WTC11 (cell line): Measurements from ENCODE around the gene MON2. TPM values are rescaled to one million over a fixed set of nuclear protein-coding genes. Genes with fewer than 3 reads are reported as not detected.
A peak's percentile ranks its signal among the peaks of the same experiment; 100 is the strongest.

Source experiments
- ATAC-seq: fragments of 200-7000 bp; cut with Tn5 transposase; 2 replicates; pipeline ENCODE4 v1.10.0; 2021; ENCODE audit warnings: mild to moderate bottlenecking, moderate library complexity
- CTCF ChIA-PET: fragments of 300-600 bp; sonication (Branson Sonifier 250); formaldehyde crosslinking; loops from one replicate; lab custom pipeline; 2021; ENCODE audit warnings: antibody characterized with exemption; lab: Charles Lee
- POLR2A ChIA-PET: fragments of 350-600 bp; sonication (Branson Sonifier 250); formaldehyde crosslinking; loops from one replicate; lab custom pipeline; 2021; ENCODE audit warnings: antibody characterized with exemption; lab: Charles Lee
- DNase-seq: peaks from one replicate; pipeline ENCODE4 v3.0.0; 2021; ENCODE audit warnings: low spot score
- H3K27ac Mint-ChIP-seq: 2 replicates; pipeline ENCODE4 v1.8.0; 2021; ENCODE audit warnings: mixed read lengths
- H3K27me3 Mint-ChIP-seq: 2 replicates; pipeline ENCODE4 v1.8.0; 2021; ENCODE audit warnings: low read depth, mild to moderate bottlenecking, moderate library complexity, mixed read lengths
- H3K36me3 Mint-ChIP-seq: 2 replicates; pipeline ENCODE4 v1.8.0; 2021; ENCODE audit warnings: mixed read lengths
- H3K4me1 Mint-ChIP-seq: 2 replicates; pipeline ENCODE4 v1.8.0; 2022; ENCODE audit warnings: mixed read lengths
- H3K4me3 Mint-ChIP-seq: 2 replicates; pipeline ENCODE4 v1.8.0; 2021; ENCODE audit warnings: mild to moderate bottlenecking, moderate library complexity, mixed read lengths
- H3K9me3 Mint-ChIP-seq: 2 replicates; pipeline ENCODE4 v1.8.0; 2021; ENCODE audit warnings: mixed read lengths
- ETV6 ChIP-seq: sonication (generic); formaldehyde crosslinking; IDR thresholded peaks from 2 replicates; pipeline ENCODE4 v1.8.1; 2022; ENCODE audit warnings: mild to moderate bottlenecking, missing genetic modification reagents
- FOXP1 ChIP-seq: sonication (generic); formaldehyde crosslinking; IDR thresholded peaks from 2 replicates; pipeline ENCODE4 v1.8.0; 2022; ENCODE audit warnings: missing genetic modification reagents, mild to moderate bottlenecking, moderate library complexity, borderline replicate concordance
- NR1H2 ChIP-seq: sonication (generic); formaldehyde crosslinking; IDR thresholded peaks from 2 replicates; pipeline ENCODE4 v1.9.0; 2021; ENCODE audit warnings: mild to moderate bottlenecking, moderate library complexity, missing genetic modification reagents
- RELA ChIP-seq: sonication (generic); formaldehyde crosslinking; IDR thresholded peaks from 2 replicates; pipeline ENCODE4 v1.8.1; 2022; ENCODE audit warnings: missing genetic modification reagents, mild to moderate bottlenecking, borderline replicate concordance
- RORB ChIP-seq: fragments of 250-450 bp; sonication (Bioruptor Pico); IDR thresholded peaks from 2 replicates; pipeline ENCODE4 v1.9.0; 2021; ENCODE audit warnings: mild to moderate bottlenecking
- TEAD4 ChIP-seq: sonication (generic); formaldehyde crosslinking; IDR thresholded peaks from 2 replicates; pipeline ENCODE4 v1.8.0; 2022; ENCODE audit warnings: mild to moderate bottlenecking, missing genetic modification reagents
- ZBTB21 ChIP-seq: sonication (generic); formaldehyde crosslinking; IDR thresholded peaks from 2 replicates; pipeline ENCODE4 v1.8.1; 2023; ENCODE audit warnings: mild to moderate bottlenecking, missing genetic modification reagents, borderline replicate concordance
- ZNF317 ChIP-seq: sonication (generic); formaldehyde crosslinking; IDR thresholded peaks from 2 replicates; pipeline ENCODE4 v1.8.1; 2023; ENCODE audit warnings: low read depth, mild to moderate bottlenecking, moderate library complexity, missing genetic modification reagents, borderline replicate concordance
- ZNF416 ChIP-seq: fragments of 250-450 bp; sonication (Bioruptor Pico); IDR thresholded peaks from 2 replicates; pipeline ENCODE4 v1.9.0; 2021; ENCODE audit warnings: mild to moderate bottlenecking, inconsistent platforms
- total RNA-seq: library from RNA; stranded (reverse); gene quantifications from 3 replicates; pipeline ENCODE4 v1.2.3, GENCODE V29; 2021
- TF ChIP-seq, protein P1 (sequence below): sonication (generic); formaldehyde crosslinking; IDR thresholded peaks from 2 replicates; pipeline ENCODE4 v1.8.1; 2022; ENCODE audit warnings: mild to moderate bottlenecking, moderate library complexity, missing genetic modification reagents
- TF ChIP-seq, protein P2 (sequence below): sonication (generic); formaldehyde crosslinking; IDR thresholded peaks from 2 replicates; pipeline ENCODE4 v1.8.1; 2023; ENCODE audit warnings: mild to moderate bottlenecking, moderate library complexity, missing genetic modification reagents
- TF ChIP-seq, protein P3 (sequence below): sonication (generic); formaldehyde crosslinking; IDR thresholded peaks from 2 replicates; pipeline ENCODE4 v1.8.1; 2023; ENCODE audit warnings: mild to moderate bottlenecking, missing genetic modification reagents
- TF ChIP-seq, protein P4 (sequence below): sonication (generic); formaldehyde crosslinking; IDR thresholded peaks from 2 replicates; pipeline ENCODE4 v1.8.1; 2023; ENCODE audit warnings: mild to moderate bottlenecking, missing genetic modification reagents, borderline replicate concordance
- TF ChIP-seq, protein P5 (sequence below): fragments of 250-450 bp; sonication (Bioruptor Pico); IDR thresholded peaks from 2 replicates; pipeline ENCODE4 v1.8.0; 2021; ENCODE audit warnings: mild to moderate bottlenecking
- TF ChIP-seq, protein P6 (sequence below): sonication (generic); formaldehyde crosslinking; IDR thresholded peaks from 2 replicates; pipeline ENCODE4 v1.8.0; 2022; ENCODE audit warnings: missing genetic modification reagents
- TF ChIP-seq, protein P7 (sequence below): sonication (generic); formaldehyde crosslinking; IDR thresholded peaks from 2 replicates; pipeline ENCODE4 v1.8.0; 2022; ENCODE audit warnings: mild to moderate bottlenecking, missing genetic modification reagents
- TF ChIP-seq, protein P8 (sequence below): sonication (generic); formaldehyde crosslinking; conservative IDR thresholded peaks from 2 replicates; pipeline ENCODE4 v1.8.1; 2022; ENCODE audit warnings: mild to moderate bottlenecking, missing genetic modification reagents

MON2 gene
- total RNA-seq, 1 experiment from 2014 or later = 25.8 TPM

DNA sequence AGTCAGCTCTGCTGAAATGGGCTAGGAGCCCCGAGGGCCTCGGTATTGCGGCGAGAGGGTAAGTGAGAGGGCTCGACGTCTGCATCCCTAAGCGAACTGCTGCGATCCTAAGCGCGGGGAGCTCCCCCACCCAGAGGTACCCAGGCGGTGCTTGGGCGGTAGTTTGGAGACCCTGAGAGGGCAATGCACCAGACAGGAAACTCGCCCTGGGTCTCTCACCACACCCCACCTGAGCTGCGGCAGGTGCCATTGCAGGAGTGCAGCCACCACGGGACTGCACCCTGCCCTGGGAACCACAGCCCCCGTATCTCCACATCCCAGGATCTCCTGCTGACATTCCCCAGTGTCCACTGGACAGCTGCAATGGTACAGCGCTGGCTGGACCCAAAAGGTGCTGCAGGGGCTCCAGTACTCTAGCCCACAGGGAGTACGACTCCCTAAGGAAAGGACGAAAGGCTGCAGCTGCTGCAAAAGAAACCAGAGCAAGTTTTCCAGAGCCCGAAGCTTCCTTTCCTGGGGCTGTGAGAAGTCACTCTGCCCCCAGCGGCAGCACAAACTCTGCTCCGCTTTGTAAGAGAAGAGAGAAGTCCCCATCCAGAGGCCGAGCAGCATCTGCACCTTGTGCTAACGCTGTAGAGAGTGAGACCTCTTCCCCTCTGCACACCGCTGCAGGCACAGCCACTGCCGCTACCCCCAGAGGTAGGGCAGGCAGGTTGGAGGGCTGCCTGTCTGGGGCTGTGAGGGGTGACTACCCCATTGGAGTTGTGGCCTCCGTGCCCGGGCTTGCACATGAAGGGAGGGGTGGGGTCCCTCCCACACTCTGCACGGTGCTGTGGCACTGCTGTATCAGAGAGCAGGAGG is 31.1 kb upstream of the MON2 start:
- Mint-ChIP-seq H3K27me3 (peaks cover 62% of the 10 kb centered on the region), H3K4me3 (peak overlapping the region; percentile 86), H3K9me3 (peaks cover 3% of the 10 kb centered on the region), H3K4me1 (peaks cover 16% of the 10 kb centered on the region), H3K36me3 (no peaks in the 10 kb centered on the region), H3K27ac (no peak overlapping the region)
- ChIA-PET POLR2A (interaction anchor here (0.5 kb wide), 1 partner anchor 428 kb away, joined by 3 read pairs; no protein-coding TSS in a partner anchor), CTCF (interaction anchor here (0.6 to 3.3 kb wide), 37 partner anchors 9 to 840 kb away, joined by 3 to 28 read pairs (median 4); partner anchors contain the start of genes AVPR1A and MON2)
- ATAC-seq (peak; percentile 94), DNase-seq (peak; percentile 70)
- TF ChIP-seq, protein P1, sequence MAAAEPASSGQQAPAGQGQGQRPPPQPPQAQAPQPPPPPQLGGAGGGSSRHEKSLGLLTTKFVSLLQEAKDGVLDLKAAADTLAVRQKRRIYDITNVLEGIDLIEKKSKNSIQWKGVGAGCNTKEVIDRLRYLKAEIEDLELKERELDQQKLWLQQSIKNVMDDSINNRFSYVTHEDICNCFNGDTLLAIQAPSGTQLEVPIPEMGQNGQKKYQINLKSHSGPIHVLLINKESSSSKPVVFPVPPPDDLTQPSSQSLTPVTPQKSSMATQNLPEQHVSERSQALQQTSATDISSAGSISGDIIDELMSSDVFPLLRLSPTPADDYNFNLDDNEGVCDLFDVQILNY (CRISPR knock-in tag) = no peak
- TF ChIP-seq TEAD4 (CRISPR knock-in tag) (no peak), ZBTB21 (CRISPR knock-in tag) (0 out of 2 replicates have a peak, but pooled peaks have one; percentile 57), FOXP1 (peak; percentile 19; the same call in 1 of the 2 replicates), ETV6 (0 out of 2 replicates have a peak, but pooled peaks have one; percentile 44), ZNF317 (CRISPR knock-in tag) (no peak)
- TF ChIP-seq, protein P2, sequence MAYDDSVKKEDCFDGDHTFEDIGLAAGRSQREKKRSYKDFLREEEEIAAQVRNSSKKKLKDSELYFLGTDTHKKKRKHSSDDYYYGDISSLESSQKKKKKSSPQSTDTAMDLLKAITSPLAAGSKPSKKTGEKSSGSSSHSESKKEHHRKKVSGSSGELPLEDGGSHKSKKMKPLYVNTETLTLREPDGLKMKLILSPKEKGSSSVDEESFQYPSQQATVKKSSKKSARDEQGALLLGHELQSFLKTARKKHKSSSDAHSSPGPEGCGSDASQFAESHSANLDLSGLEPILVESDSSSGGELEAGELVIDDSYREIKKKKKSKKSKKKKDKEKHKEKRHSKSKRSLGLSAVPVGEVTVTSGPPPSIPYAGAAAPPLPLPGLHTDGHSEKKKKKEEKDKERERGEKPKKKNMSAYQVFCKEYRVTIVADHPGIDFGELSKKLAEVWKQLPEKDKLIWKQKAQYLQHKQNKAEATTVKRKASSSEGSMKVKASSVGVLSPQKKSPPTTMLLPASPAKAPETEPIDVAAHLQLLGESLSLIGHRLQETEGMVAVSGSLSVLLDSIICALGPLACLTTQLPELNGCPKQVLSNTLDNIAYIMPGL (CRISPR knock-in tag) = peak; percentile 71; the same call in 1 of the 2 replicates

DNA sequence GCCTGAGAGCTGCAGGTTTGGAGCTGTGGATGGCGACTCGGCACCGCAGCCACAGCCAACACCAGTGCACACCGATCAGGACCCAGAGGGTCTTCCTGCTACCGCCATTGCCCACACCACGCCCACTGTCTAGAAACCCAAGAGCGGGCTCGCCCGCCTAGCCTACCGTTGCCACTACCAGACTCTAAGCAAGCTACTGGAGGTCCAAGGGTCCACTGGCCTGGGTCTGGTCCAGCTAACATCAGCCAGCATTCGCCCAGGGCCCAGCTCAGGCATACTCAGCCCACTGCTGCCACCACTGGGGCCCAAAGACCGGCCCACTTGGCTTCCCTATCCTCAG is 30.5 kb upstream of the MON2 start:
- H3K27me3 Mint-ChIP-seq = peaks cover 56% of the 10 kb centered on the region
- CTCF ChIA-PET = interaction anchor here (0.9 to 3.3 kb wide), 17 partner anchors 11 to 715 kb away, joined by 3 to 28 read pairs (median 6); partner anchors contain the start of genes AVPR1A and MON2
- no peak overlapping the region for H3K27ac Mint-ChIP-seq
- H3K4me3 Mint-ChIP-seq = peak overlapping the region; percentile 86
- no peak for DNase-seq
- peaks cover 16% of the 10 kb centered on the region for H3K4me1 Mint-ChIP-seq
- no peaks in the 10 kb centered on the region for H3K36me3 Mint-ChIP-seq
- ATAC-seq = no peak
- POLR2A ChIA-PET = interaction anchor here (0.5 kb wide), 1 partner anchor 427 kb away, joined by 3 read pairs; no protein-coding TSS in a partner anchor
- peaks cover 9% of the 10 kb centered on the region for H3K9me3 Mint-ChIP-seq
- TF ChIP-seq, protein P3, sequence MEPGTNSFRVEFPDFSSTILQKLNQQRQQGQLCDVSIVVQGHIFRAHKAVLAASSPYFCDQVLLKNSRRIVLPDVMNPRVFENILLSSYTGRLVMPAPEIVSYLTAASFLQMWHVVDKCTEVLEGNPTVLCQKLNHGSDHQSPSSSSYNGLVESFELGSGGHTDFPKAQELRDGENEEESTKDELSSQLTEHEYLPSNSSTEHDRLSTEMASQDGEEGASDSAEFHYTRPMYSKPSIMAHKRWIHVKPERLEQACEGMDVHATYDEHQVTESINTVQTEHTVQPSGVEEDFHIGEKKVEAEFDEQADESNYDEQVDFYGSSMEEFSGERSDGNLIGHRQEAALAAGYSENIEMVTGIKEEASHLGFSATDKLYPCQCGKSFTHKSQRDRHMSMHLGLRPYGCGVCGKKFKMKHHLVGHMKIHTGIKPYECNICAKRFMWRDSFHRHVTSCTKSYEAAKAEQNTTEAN = no peak
- TF ChIP-seq NR1H2 (CRISPR knock-in tag) (no peak), RELA (no peak), ZNF416 (no peak), RORB (CRISPR knock-in tag) (no peak), FOXP1 (no peak)
- TF ChIP-seq, protein P4, sequence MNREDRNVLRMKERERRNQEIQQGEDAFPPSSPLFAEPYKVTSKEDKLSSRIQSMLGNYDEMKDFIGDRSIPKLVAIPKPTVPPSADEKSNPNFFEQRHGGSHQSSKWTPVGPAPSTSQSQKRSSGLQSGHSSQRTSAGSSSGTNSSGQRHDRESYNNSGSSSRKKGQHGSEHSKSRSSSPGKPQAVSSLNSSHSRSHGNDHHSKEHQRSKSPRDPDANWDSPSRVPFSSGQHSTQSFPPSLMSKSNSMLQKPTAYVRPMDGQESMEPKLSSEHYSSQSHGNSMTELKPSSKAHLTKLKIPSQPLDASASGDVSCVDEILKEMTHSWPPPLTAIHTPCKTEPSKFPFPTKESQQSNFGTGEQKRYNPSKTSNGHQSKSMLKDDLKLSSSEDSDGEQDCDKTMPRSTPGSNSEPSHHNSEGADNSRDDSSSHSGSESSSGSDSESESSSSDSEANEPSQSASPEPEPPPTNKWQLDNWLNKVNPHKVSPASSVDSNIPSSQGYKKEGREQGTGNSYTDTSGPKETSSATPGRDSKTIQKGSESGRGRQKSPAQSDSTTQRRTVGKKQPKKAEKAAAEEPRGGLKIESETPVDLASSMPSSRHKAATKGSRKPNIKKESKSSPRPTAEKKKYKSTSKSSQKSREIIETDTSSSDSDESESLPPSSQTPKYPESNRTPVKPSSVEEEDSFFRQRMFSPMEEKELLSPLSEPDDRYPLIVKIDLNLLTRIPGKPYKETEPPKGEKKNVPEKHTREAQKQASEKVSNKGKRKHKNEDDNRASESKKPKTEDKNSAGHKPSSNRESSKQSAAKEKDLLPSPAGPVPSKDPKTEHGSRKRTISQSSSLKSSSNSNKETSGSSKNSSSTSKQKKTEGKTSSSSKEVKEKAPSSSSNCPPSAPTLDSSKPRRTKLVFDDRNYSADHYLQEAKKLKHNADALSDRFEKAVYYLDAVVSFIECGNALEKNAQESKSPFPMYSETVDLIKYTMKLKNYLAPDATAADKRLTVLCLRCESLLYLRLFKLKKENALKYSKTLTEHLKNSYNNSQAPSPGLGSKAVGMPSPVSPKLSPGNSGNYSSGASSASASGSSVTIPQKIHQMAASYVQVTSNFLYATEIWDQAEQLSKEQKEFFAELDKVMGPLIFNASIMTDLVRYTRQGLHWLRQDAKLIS = no peak
- TF ChIP-seq, protein P5, sequence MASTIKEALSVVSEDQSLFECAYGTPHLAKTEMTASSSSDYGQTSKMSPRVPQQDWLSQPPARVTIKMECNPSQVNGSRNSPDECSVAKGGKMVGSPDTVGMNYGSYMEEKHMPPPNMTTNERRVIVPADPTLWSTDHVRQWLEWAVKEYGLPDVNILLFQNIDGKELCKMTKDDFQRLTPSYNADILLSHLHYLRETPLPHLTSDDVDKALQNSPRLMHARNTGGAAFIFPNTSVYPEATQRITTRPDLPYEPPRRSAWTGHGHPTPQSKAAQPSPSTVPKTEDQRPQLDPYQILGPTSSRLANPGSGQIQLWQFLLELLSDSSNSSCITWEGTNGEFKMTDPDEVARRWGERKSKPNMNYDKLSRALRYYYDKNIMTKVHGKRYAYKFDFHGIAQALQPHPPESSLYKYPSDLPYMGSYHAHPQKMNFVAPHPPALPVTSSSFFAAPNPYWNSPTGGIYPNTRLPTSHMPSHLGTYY (CRISPR knock-in tag) = no peak
- TF ChIP-seq, protein P6, sequence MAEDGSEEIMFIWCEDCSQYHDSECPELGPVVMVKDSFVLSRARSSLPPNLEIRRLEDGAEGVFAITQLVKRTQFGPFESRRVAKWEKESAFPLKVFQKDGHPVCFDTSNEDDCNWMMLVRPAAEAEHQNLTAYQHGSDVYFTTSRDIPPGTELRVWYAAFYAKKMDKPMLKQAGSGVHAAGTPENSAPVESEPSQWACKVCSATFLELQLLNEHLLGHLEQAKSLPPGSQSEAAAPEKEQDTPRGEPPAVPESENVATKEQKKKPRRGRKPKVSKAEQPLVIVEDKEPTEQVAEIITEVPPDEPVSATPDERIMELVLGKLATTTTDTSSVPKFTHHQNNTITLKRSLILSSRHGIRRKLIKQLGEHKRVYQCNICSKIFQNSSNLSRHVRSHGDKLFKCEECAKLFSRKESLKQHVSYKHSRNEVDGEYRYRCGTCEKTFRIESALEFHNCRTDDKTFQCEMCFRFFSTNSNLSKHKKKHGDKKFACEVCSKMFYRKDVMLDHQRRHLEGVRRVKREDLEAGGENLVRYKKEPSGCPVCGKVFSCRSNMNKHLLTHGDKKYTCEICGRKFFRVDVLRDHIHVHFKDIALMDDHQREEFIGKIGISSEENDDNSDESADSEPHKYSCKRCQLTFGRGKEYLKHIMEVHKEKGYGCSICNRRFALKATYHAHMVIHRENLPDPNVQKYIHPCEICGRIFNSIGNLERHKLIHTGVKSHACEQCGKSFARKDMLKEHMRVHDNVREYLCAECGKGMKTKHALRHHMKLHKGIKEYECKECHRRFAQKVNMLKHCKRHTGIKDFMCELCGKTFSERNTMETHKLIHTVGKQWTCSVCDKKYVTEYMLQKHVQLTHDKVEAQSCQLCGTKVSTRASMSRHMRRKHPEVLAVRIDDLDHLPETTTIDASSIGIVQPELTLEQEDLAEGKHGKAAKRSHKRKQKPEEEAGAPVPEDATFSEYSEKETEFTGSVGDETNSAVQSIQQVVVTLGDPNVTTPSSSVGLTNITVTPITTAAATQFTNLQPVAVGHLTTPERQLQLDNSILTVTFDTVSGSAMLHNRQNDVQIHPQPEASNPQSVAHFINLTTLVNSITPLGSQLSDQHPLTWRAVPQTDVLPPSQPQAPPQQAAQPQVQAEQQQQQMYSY (CRISPR knock-in tag) = no peak
- TF ChIP-seq, protein P7, sequence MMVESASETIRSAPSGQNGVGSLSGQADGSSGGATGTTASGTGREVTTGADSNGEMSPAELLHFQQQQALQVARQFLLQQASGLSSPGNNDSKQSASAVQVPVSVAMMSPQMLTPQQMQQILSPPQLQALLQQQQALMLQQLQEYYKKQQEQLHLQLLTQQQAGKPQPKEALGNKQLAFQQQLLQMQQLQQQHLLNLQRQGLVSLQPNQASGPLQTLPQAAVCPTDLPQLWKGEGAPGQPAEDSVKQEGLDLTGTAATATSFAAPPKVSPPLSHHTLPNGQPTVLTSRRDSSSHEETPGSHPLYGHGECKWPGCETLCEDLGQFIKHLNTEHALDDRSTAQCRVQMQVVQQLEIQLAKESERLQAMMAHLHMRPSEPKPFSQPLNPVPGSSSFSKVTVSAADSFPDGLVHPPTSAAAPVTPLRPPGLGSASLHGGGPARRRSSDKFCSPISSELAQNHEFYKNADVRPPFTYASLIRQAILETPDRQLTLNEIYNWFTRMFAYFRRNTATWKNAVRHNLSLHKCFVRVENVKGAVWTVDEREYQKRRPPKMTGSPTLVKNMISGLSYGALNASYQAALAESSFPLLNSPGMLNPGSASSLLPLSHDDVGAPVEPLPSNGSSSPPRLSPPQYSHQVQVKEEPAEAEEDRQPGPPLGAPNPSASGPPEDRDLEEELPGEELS (CRISPR knock-in tag) = no peak
- TF ChIP-seq, protein P8, sequence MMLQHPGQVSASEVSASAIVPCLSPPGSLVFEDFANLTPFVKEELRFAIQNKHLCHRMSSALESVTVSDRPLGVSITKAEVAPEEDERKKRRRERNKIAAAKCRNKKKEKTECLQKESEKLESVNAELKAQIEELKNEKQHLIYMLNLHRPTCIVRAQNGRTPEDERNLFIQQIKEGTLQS (CRISPR knock-in tag) = no peak
